Coronary artery (tissue), 2 donors: Measurements from ENCODE around the gene DPF3.

ENCODE experiments used
- DNase-seq: peaks from one replicate; pipeline ENCODE4 v3.0.0-alpha.2; 2017; ENCODE audit warnings: low spot score
- H3K27ac ChIP-seq, 2 donors: fragments of 200-600 bp; sonication (generic); one replicate each; pipeline ENCODE4 v1.5.1; 2016 to 2019
- H3K4me3 ChIP-seq: fragments of 200-600 bp; sonication (generic); 2 replicates; pipeline ENCODE4 v1.5.1; 2016; ENCODE audit warnings: mild to moderate bottlenecking, moderate library complexity
- CTCF ChIP-seq: fragments of 200-600 bp; sonication (generic); IDR thresholded peaks from one replicate; pipeline ENCODE4 v1.5.1; 2019; ENCODE audit warnings: antibody characterized with exemption

Gene DPF3

DNA sequence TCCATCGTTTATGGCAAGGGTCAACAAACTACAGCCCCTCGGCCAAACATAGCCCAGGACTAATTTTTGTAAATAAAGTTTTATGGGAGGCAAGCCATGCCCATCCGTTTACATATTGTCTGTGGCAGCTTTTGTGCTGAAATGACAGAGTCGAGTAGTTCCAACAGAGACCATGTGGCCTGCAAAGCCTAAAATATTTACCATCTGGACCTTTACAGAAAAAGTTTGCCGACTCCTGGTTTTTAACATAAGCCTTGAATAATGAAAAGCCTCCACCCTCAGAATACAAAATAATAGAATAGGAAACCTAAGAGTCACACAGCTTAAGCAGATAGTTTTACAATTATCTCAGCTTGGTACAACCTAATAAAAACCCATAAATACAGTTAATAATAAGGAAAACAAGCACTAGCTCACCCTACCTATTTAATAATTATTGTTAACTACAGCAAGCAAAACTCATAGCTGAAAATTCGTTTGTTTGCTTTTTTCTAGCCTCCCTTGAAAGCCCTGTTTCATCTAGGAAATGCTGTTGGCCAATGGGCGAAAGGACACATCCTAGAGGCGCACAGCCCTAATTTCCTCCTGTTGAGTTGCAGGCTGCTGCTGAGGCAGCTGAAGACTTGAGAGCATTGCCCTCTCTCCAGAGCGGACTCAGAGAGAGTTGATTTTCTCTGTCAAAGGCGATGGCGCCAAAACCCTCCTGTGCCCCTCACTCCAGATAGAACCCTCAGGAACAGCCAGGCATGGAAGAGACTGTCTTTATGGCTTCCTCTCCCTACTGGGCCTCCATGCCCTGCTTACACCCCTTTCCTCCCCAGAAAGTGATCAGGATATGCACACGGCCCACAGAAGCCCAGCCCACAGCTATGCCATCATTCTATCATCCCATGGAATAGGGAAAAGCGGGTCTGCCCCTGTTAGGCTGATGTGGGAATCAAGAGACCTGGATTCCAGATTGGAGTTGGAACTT, 107.2 kb downstream of the DPF3 start:
- no peak for TF ChIP-seq CTCF
- Histone ChIP-seq H3K27ac (no peak overlapping the region), H3K4me3 (no peak overlapping the region)
- peak; percentile 40 for DNase-seq

DNA sequence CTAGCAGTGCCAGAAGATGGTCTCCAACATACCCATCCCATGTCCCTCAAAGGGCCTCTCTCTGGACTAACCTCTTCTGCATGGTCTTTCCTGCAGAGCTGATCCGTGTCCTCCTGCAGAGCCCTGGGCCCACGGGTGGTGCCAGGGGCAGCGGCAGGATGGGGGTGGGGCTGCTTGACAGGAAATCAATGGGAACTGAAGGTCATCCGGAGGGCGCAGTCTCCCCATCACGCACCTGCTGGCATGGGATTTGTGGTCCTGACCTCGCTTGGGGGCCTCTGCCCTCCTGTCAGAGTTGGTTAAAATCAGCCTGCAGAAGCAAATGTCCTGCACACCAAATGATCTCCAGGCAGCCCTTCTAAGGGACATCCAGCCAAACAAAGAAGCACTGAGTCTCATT, 110.2 kb downstream of the DPF3 start:
- Histone ChIP-seq H3K4me3 (no peak overlapping the region), H3K27ac (no peak overlapping the region)
- TF ChIP-seq CTCF: no peak
- peak; percentile 43 for DNase-seq

DNA sequence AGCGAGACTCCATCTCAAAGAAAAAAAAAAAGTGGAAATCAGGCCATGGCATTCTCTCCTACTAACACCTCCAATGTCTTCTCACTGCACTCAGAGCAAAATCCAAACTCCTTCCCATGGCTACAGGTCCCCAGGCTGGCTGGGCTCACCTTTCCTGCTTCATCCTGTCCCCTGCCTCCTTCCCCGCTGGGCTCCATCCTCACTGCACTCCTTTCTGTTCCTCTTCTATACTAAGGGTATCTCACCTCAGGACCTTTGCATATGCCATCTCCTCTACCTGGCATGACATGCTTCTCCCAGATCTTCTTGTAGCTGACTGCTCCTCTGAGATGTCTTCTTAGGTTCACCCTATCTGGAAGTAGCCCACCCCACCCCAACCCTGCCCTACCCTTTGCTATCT, 111.1 kb downstream of the DPF3 start:
- H3K4me3 ChIP-seq: no peak overlapping the region
- H3K27ac ChIP-seq: no peak overlapping the region
- no peak for TF ChIP-seq CTCF
- DNase-seq: peak; percentile 31

DNA sequence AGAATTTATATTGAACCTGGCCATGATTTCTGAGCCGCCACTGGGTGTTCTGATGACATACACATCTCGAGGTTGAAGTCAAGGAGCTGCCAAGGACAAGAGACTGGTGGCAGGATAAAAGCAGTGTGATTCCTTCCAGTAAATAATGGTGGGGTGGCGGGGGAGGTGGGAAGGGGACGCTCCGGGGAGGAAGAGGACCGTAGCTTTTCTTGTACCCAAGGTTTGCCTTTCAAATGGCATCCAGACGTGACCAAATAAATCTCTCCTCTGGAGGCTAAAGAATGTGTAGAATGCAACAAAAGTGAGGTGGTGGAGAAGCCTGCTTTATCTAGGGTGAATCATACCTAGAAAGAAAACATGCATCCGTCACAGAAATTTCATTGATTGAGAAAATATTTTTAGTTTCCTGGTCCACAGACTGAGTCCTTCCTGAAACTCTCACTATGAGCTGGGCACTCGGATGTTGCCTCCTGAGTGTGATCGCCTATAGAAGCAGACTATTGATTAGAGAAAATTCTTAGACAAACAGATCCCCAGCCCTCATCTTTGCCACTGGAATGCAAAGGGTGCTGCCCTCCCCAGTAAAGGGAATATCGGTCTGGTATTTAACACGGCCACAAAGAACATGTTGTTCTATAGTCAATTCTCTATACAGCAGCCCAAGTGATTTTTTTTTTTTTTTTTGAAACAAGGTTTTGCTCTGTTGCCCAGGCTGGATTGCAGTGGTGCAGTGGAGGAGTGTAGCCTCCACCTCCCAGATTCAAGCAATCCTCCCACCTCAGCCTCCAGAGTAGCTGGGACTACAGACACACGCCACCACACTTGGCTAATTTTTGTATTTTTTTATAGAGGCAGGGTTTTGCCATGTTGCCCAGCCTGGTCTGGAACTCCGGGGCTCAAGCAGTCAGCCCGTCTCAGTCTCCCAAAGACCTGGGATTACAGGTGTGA, 112.1 kb downstream of the DPF3 start:
- no peak overlapping the region for H3K4me3 ChIP-seq
- no peak overlapping the region for H3K27ac ChIP-seq
- TF ChIP-seq CTCF: no peak
- peak; percentile 26 for DNase-seq

DNA sequence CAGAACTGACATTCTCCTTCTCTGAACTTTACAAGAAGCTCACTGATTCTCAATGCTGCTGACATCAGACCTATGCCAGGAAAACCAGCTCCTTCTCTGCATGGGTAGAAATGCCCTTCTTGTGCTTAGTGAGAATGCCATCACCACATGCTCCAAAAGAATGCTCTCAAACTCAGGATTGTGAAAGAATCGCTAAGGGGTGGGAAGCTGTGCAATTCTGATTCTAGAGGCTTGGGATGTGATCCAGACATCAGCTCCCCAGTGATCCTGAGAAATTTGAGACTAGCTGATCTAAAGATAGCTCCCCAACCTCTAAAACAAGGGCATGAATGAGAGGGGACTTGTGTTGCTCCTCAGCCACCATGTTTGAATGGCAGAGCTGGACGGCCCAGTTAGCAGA, 113.2 kb downstream of the DPF3 start:
- peak; percentile 40 for DNase-seq
- H3K27ac ChIP-seq: peak overlapping the region in 1 of 2 donors; percentile 41
- H3K4me3 ChIP-seq: no peak overlapping the region
- TF ChIP-seq CTCF: no peak

DNA sequence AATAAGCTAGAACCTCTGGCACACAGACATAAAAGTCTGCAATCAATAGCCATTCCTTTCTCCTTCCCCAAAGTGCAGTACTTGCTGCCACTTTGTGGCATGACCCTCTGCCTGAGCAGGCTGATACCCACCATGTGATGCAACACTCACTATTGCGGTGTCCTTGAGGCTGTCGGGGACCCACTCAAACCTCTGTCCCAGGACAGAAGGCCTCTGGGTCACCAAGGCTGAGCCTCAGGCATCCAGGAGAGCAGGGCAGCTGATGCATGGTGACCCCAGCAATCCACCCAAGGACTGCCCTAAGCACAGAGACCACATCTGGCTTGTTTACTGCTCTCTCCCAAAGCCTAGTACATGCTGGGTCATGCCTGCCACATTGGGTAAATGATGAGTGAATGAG, 114.2 kb downstream of the DPF3 start:
- no peak for TF ChIP-seq CTCF
- H3K4me3 ChIP-seq: no peak overlapping the region
- no peak for DNase-seq
- no peak overlapping the region for H3K27ac ChIP-seq
